ENCODE measurements around the gene MBP.

- TF ChIP-seq POLR2A (IDR thresholded peaks at IDR 0.05) (no peak), CTCF (IDR thresholded peaks at IDR 0.05) (no peak)
Observed at GRCh38 chr18:76932026-76932819, 200.4 kb downstream of the MBP start.

Measured in thyroid gland (tissue), 4 donors.